HepG2 (cell line): Measurements from ENCODE around the gene OMG. TPM values are rescaled to one million over a fixed set of nuclear protein-coding genes. Genes with fewer than 3 reads are reported as not detected.

Source experiments
- ATAC-seq: fragments of 200-7000 bp; cut with Tn5 transposase; 3 replicates; pipeline ENCODE4 v1.9.1; 2020; ENCODE audit warnings: mild to moderate bottlenecking, moderate library complexity
- BruUV-seq: library from RNA; stranded (reverse); fragments of 400-500 nt; replicated peaks from 2 replicates; lab custom pipeline; 2021; lab: Mats Ljungman, UMichigan
- CTCF ChIA-PET: fragments of 300-600 bp; formaldehyde crosslinking; extraction: SDS; loops from one replicate; lab custom pipeline; 2021; ENCODE audit warnings: low total read pairs, inconsistent platforms, low intra/inter-chr PET ratio; lab: Yijun Ruan, JAX
- POLR2A ChIA-PET: fragments of 350-600 bp; sonication (Branson Sonifier 250); formaldehyde crosslinking; loops from one replicate; lab custom pipeline; 2020; ENCODE audit warnings: antibody characterized with exemption, inconsistent platforms; lab: Yijun Ruan, JAX
- DNase-seq: peaks from one replicate; pipeline ENCODE4 v3.0.0-alpha.2; 2015; ENCODE audit warnings: low spot score
- FAIRE-seq: peaks from 3 replicates; lab custom pipeline; 2011; peaks lifted over from hg19 to GRCh38; lab: Jason Lieb, UNC
- H2AFZ ChIP-seq: one replicate; pipeline ENCODE4 v1.6.1; 2011; ENCODE audit warnings: low read length, inconsistent platforms
- H3K27ac ChIP-seq: fragments of 300-600 bp; 3 replicates; pipeline ENCODE4 v1.8.0; 2011; ENCODE audit warnings: mixed run types, mild to moderate bottlenecking, mixed read lengths, low read length, inconsistent platforms; ENCODE audit not compliant: insufficient read depth; ENCODE audit errors: extremely low read length
- H3K27me3 ChIP-seq, 2 experiments: fragments of 200-600 bp in 1 of 2; 2 replicates in 1 of 2; 3 replicates in 1 of 2; pipeline versions ENCODE4 v1.6.0 to v1.8.0; 2011; ENCODE audit warnings: low read length in 2 of 2, mild to moderate bottlenecking in 2 of 2, moderate library complexity in 2 of 2, inconsistent platforms in 1 of 2; ENCODE audit not compliant: insufficient read depth in 2 of 2, control insufficient read depth in 1 of 2
- H3K36me3 ChIP-seq, 2 experiments: fragments of 200-600 bp in 1 of 2; replicated peaks in 1 of 2; 2 replicates in 1 of 2; 3 replicates in 1 of 2; pipeline versions ENCODE4 v1.5.1 to v1.8.0; 2011; ENCODE audit warnings: low read length in 2 of 2, inconsistent platforms in 1 of 2; ENCODE audit not compliant: insufficient read depth in 2 of 2, control insufficient read depth in 1 of 2
- H3K4me1 ChIP-seq: 2 replicates; pipeline ENCODE4 v1.5.1; 2012; ENCODE audit warnings: low read length, inconsistent platforms; ENCODE audit not compliant: insufficient read depth
- H3K4me2 ChIP-seq: 2 replicates; pipeline ENCODE4 v1.6.0; 2011; ENCODE audit warnings: low read depth, low read length, inconsistent platforms
- H3K4me3 ChIP-seq, 3 experiments: fragments of 200-600 bp in 1 of 3; sonication (generic), shearing (Covaris generic) in 1 of 3; replicated peaks in 1 of 3; 2 replicates each; pipeline ENCODE4 v1.5.1; 2011 to 2016; ENCODE audit warnings: low read length in 3 of 3, inconsistent platforms in 2 of 3, low read depth in 2 of 3, mild to moderate bottlenecking in 2 of 3, control low read depth in 1 of 3, mixed read lengths in 1 of 3; ENCODE audit not compliant: insufficient read depth in 1 of 3
- H3K79me2 ChIP-seq: one replicate; pipeline ENCODE4 v1.6.1; 2011; ENCODE audit warnings: low read length, inconsistent platforms; ENCODE audit not compliant: insufficient read depth
- H3K9ac ChIP-seq: 2 replicates; pipeline ENCODE4 v1.6.0; 2011; ENCODE audit warnings: mild to moderate bottlenecking, low read depth, low read length, inconsistent platforms; ENCODE audit not compliant: insufficient read depth
- H3K9me3 ChIP-seq: 2 replicates; pipeline ENCODE4 v1.5.1; 2012; ENCODE audit warnings: mild to moderate bottlenecking, low read length
- H4K20me1 ChIP-seq: 2 replicates; pipeline ENCODE4 v1.6.0; 2011; ENCODE audit warnings: inconsistent platforms, mild to moderate bottlenecking, low read length, moderate library complexity; ENCODE audit not compliant: insufficient read depth
- CEBPB ChIP-seq: IDR thresholded peaks from 2 replicates; pipeline ENCODE4 v1.6.1; 2011; ENCODE audit warnings: low read depth, low read length, improper control_type of control experiment, borderline replicate concordance
- ETV5 ChIP-seq: IDR thresholded peaks from 2 replicates; pipeline ENCODE4 v1.6.1; 2018; ENCODE audit warnings: missing biosample characterization, missing genetic modification reagents, inconsistent platforms, borderline replicate concordance
- HES4 ChIP-seq: sonication (generic); formaldehyde crosslinking; IDR thresholded peaks from 2 replicates; pipeline ENCODE4 v1.9.0; 2021; ENCODE audit warnings: mild to moderate bottlenecking, missing genetic modification reagents, borderline replicate concordance
- HMG20A ChIP-seq: IDR thresholded peaks from 2 replicates; pipeline ENCODE4 v1.6.1; 2016; ENCODE audit warnings: borderline replicate concordance
- KLF13 ChIP-seq: sonication (generic); formaldehyde crosslinking; IDR thresholded peaks from 2 replicates; pipeline ENCODE4 v1.4.0; 2020; ENCODE audit warnings: mild to moderate bottlenecking, missing genetic modification reagents
- KMT2A ChIP-seq: sonication (generic); formaldehyde crosslinking; IDR thresholded peaks from 2 replicates; pipeline ENCODE4 v1.4.0; 2020; ENCODE audit warnings: missing genetic modification reagents
- MYC ChIP-seq: sonication (generic); formaldehyde crosslinking; IDR thresholded peaks from 2 replicates; pipeline ENCODE4 v1.9.0; 2021; ENCODE audit warnings: missing genetic modification reagents, borderline replicate concordance
- NCOA2 ChIP-seq: sonication (generic); formaldehyde crosslinking; IDR thresholded peaks from 2 replicates; pipeline ENCODE4 v1.8.0; 2022; ENCODE audit warnings: inconsistent platforms
- NR2F1 ChIP-seq, 2 experiments: fragments of 450-650 bp in 1 of 2; formaldehyde crosslinking in 1 of 2; IDR thresholded peaks; 2 replicates each; pipeline versions ENCODE4 v1.5.0 to v1.6.1; 2016 to 2020; ENCODE audit warnings: mild to moderate bottlenecking in 1 of 2, missing compliant biosample characterization in 1 of 2, missing genetic modification reagents in 1 of 2, moderate library complexity in 1 of 2
- SALL1 ChIP-seq: sonication (generic); formaldehyde crosslinking; IDR thresholded peaks from 2 replicates; pipeline ENCODE4 v1.8.0; 2022; ENCODE audit warnings: mild to moderate bottlenecking, missing genetic modification reagents
- SRF ChIP-seq: IDR thresholded peaks from 2 replicates; pipeline ENCODE4 v1.6.1; 2011; ENCODE audit warnings: mild to moderate bottlenecking, low read depth, low read length, moderate library complexity
- YY1 ChIP-seq: IDR thresholded peaks from 2 replicates; pipeline ENCODE4 v1.6.1; 2011; ENCODE audit warnings: low read length, low read depth, moderate library complexity, mild to moderate bottlenecking; ENCODE audit not compliant: insufficient read depth, insufficient replicate concordance
- ZBTB2 ChIP-seq: sonication (generic); formaldehyde crosslinking; IDR thresholded peaks from 2 replicates; pipeline ENCODE4 v1.8.0; 2022; ENCODE audit warnings: low read depth, missing genetic modification reagents
- ZFAT ChIP-seq: sonication (generic); formaldehyde crosslinking; conservative IDR thresholded peaks from 2 replicates; pipeline ENCODE4 v1.8.1; 2023; ENCODE audit warnings: missing genetic modification reagents, inconsistent platforms
- ZFP37 ChIP-seq: sonication (generic); formaldehyde crosslinking; IDR thresholded peaks from 2 replicates; pipeline ENCODE4 v1.4.0; 2020; ENCODE audit warnings: missing genetic modification reagents, borderline replicate concordance
- ZNF124 ChIP-seq: sonication (generic); formaldehyde crosslinking; IDR thresholded peaks from 2 replicates; pipeline ENCODE4 v1.4.0; 2020; ENCODE audit warnings: missing genetic modification reagents
- ZNF136 ChIP-seq: sonication (generic); formaldehyde crosslinking; IDR thresholded peaks from 2 replicates; pipeline ENCODE4 v1.8.1; 2022; ENCODE audit warnings: low read depth, mild to moderate bottlenecking, moderate library complexity, missing genetic modification reagents
- ZNF367 ChIP-seq: sonication (generic); formaldehyde crosslinking; IDR thresholded peaks from 2 replicates; pipeline ENCODE4 v1.4.0; 2020; ENCODE audit warnings: missing genetic modification reagents, borderline replicate concordance
- ZNF564 ChIP-seq: sonication (generic); formaldehyde crosslinking; IDR thresholded peaks from 2 replicates; pipeline ENCODE4 v1.8.1; 2023; ENCODE audit warnings: mild to moderate bottlenecking, missing genetic modification reagents
- ZNF605 ChIP-seq: sonication (generic); formaldehyde crosslinking; IDR thresholded peaks from 2 replicates; pipeline ENCODE4 v1.8.0; 2022; ENCODE audit warnings: mild to moderate bottlenecking, missing genetic modification reagents
- ZNF709 ChIP-seq: sonication (generic); formaldehyde crosslinking; IDR thresholded peaks from 2 replicates; pipeline ENCODE4 v1.5.0; 2020; ENCODE audit warnings: mild to moderate bottlenecking, missing genetic modification reagents
- ZSCAN22 ChIP-seq: sonication (generic); formaldehyde crosslinking; IDR thresholded peaks from 2 replicates; pipeline ENCODE4 v1.4.0; 2020; ENCODE audit warnings: mild to moderate bottlenecking, missing genetic modification reagents
- WGBS: methylation state at CpG from one replicate; pipeline ENCODE4 v1.1.6; 2017; ENCODE audit warnings: low lambda C conversion rate; 5-methylcytosine and 5-hydroxymethylcytosine counted together
- in situ Hi-C: cut with HindIII; loops from 2 replicates; pipeline ENCODE4 v1.10.0; 2017; ENCODE audit warnings: low pct_unique_long_range_greater_than_20kb; ENCODE audit not compliant: extremely low pct_ligation_motif_present
- intact Hi-C: fragments of 100-400 bp; cut with micrococcal nuclease; formaldehyde crosslinking; loops from one replicate; pipeline ENCODE4 v1.10.0; 2022; ENCODE audit not compliant: unreplicated experiment
- polyA plus RNA-seq, 8 experiments: library from polyadenylated mRNA; depleted of rRNA in 3 of 8; stranded (reverse) in 7 of 8; unstranded in 1 of 8; fragments of >200 nt; fragmentation: Illumina TruSeq in 4 of 8; extraction: Trizol in 4 of 8; gene quantifications; 2 replicates each; pipeline versions ENCODE4 v1.2.1 to v1.2.3, GENCODE V29; 2011 to 2016; ENCODE audit warnings: low read depth in 4 of 8, missing spikeins in 1 of 8, mixed read lengths in 1 of 8; ENCODE audit not compliant: insufficient read depth in 1 of 8
- total RNA-seq, 5 experiments: library from RNA; depleted of rRNA; stranded (reverse); fragments of >200 nt; fragmentation: Illumina TruSeq; extraction: Trizol; gene quantifications; 2 replicates each; pipeline ENCODE4 v1.2.3, GENCODE V29; 2016; ENCODE audit warnings: low read depth in 1 of 5
- TF ChIP-seq, protein P1 (sequence below): IDR thresholded peaks from 2 replicates; pipeline ENCODE4 v1.6.1; 2016; ENCODE audit warnings: mild to moderate bottlenecking
- TF ChIP-seq, protein P2 (sequence below): sonication (generic); formaldehyde crosslinking; conservative IDR thresholded peaks from 2 replicates; pipeline ENCODE4 v1.8.1; 2023; ENCODE audit warnings: missing genetic modification reagents

OMG gene
- total and polyA plus RNA-seq, 2 of the 13 experiments (the other 11 are each of a cell fraction or from before 2014, with no cell fraction given): not detected

DNA sequence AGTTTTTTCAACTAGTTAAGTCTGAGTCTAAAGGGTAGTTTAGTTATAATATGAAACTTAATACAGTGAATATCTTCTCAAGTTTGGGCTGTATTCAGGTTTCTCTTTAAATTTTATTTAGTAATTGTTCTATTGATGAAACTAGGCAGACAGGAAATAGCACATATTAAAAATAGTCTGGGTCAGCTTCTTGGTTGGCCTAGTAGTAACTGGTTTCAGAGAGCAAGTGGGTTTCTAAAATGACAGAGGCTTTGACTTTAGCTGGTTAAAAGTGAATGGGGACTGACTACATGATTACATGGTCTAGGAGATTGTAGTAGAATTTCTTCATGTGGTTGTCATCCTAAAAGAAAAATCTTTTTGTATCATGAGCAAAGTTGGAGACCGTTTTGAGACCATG, 46.8 kb downstream of the OMG start (continued):
- TF ChIP-seq, protein P1, sequence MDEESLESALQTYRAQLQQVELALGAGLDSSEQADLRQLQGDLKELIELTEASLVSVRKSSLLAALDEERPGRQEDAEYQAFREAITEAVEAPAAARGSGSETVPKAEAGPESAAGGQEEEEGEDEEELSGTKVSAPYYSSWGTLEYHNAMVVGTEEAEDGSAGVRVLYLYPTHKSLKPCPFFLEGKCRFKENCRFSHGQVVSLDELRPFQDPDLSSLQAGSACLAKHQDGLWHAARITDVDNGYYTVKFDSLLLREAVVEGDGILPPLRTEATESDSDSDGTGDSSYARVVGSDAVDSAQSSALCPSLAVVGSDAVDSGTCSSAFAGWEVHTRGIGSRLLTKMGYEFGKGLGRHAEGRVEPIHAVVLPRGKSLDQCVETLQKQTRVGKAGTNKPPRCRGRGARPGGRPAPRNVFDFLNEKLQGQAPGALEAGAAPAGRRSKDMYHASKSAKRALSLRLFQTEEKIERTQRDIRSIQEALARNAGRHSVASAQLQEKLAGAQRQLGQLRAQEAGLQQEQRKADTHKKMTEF (CRISPR knock-in tag): no peak
- TF ChIP-seq CEBPB: no peak
- no peak for TF ChIP-seq KLF13 (CRISPR knock-in tag)
- TF ChIP-seq NR2F1 (CRISPR knock-in tag; IDR thresholded peaks at IDR 0.05): no peak
- no peak for TF ChIP-seq ZFP37
- TF ChIP-seq ZNF124 (CRISPR knock-in tag): no peak
- TF ChIP-seq ZBTB2: no peak
- no peak for TF ChIP-seq ZNF136
- TF ChIP-seq NCOA2 (CRISPR knock-in tag): no peak
- TF ChIP-seq KMT2A (CRISPR knock-in tag): no peak
- TF ChIP-seq ETV5 (CRISPR knock-in tag): no peak
- no peak for TF ChIP-seq HMG20A (CRISPR knock-in tag)

DNA sequence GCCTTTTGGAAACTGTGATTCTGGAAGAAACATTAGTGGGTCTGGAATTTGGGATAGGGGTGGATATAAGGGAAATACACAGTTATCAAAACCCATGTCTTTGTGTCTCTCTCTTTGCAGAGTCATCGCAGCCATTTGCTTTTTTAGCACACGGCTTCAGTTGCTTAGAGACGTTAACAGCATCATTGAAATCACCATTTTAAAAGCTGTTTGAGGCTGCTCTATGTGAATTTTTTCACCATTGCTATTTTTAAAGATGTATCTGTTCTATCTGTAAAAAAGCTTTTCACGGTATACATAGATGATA, 47.3 kb downstream of the OMG start:
- no peak for FAIRE-seq
- Histone ChIP-seq H3K4me3 (no peak overlapping the region), H3K9ac (no peak overlapping the region), H3K27me3 (no peaks in the 10 kb centered on the region; a peak in 1 of 5 replicates), H2AFZ (no peak overlapping the region), H4K20me1 (no peaks in the 10 kb centered on the region), H3K4me2 (no peak overlapping the region), H3K36me3 (peaks cover 4 to 28% of the 10 kb centered on the region in 2 experiments), H3K4me1 (peaks cover 11% of the 10 kb centered on the region), H3K9me3 (no peaks in the 10 kb centered on the region), H3K27ac (no peak overlapping the region), H3K79me2 (no peaks in the 10 kb centered on the region)
- TF ChIP-seq ZNF564 (CRISPR knock-in tag) (no peak), ZSCAN22 (CRISPR knock-in tag) (no peak), ZNF605 (no peak), YY1 (no peak), HES4 (no peak), SALL1 (CRISPR knock-in tag) (no peak), ZNF367 (CRISPR knock-in tag) (no peak), MYC (CRISPR knock-in tag) (no peak), ZNF709 (CRISPR knock-in tag) (no peak), ZFAT (CRISPR knock-in tag) (no peak), SRF (no peak)
- TF ChIP-seq, protein P2, sequence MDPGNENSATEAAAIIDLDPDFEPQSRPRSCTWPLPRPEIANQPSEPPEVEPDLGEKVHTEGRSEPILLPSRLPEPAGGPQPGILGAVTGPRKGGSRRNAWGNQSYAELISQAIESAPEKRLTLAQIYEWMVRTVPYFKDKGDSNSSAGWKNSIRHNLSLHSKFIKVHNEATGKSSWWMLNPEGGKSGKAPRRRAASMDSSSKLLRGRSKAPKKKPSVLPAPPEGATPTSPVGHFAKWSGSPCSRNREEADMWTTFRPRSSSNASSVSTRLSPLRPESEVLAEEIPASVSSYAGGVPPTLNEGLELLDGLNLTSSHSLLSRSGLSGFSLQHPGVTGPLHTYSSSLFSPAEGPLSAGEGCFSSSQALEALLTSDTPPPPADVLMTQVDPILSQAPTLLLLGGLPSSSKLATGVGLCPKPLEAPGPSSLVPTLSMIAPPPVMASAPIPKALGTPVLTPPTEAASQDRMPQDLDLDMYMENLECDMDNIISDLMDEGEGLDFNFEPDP: no peak
- ATAC-seq: no peak
- ChIA-PET POLR2A (no interaction called here), CTCF (no interaction called here)
- WGBS: 96% methylated on average over 4 of the region's 4 CpGs
- intact Hi-C loops (no loop called here), in situ Hi-C loops (no loop called here)
- no TSS peak for BruUV-seq
- no peak for DNase-seq
